CD4-positive, alpha-beta T cell treated with Interferon gamma for 1 hour (primary cell): ENCODE results near the gene TMEM190.
A peak's percentile ranks its signal among the peaks of the same experiment; 100 is the strongest.
"Not testable (repeated sequence)": the region's sequence is repeated elsewhere in the genome, so short reads cannot be mapped to it uniquely, and the experiment has no call there.

Experiments used
- DNase-seq: peaks from one replicate; pipeline ENCODE4 v3.0.0-alpha.2; 2020

Gene TMEM190

GRCh38 chr19:55376241-55376933 lies at the start of gene TMEM190:
TMEM190 (plus strand) TSS chr19:55376826; CDS start chr19:55376854, 28 bp downstream.
- DNase-seq = no peak

GRCh38 chr19:55328774-55329318 lies 47.8 kb upstream of the TMEM190 start:
- not testable (repeated sequence) for DNase-seq

GRCh38 chr19:55329791-55330190 lies 46.8 kb upstream of the TMEM190 start:
- not testable (repeated sequence) for DNase-seq

GRCh38 chr19:55333870-55334269 lies 42.8 kb upstream of the TMEM190 start:
- DNase-seq = no peak

GRCh38 chr19:55336101-55336500 lies 40.5 kb upstream of the TMEM190 start:
- no peak for DNase-seq

GRCh38 chr19:55339105-55339888 lies 37.3 kb upstream of the TMEM190 start, which contains the start of gene KMT5C:
KMT5C (plus strand) TSS chr19:55339876; CDS start chr19:55341937, 2,061 bp downstream.
- DNase-seq = peak; percentile 100

- peak; percentile 30 for DNase-seq
Measured at GRCh38 chr19:55339889-55340783, 36.5 kb upstream of the TMEM190 start.

GRCh38 chr19:55340784-55341147 lies 35.9 kb upstream of the TMEM190 start:
- no peak for DNase-seq

GRCh38 chr19:55341171-55341588 lies 35.4 kb upstream of the TMEM190 start:
- peak; percentile 52 for DNase-seq

- DNase-seq = no peak
Measured at GRCh38 chr19:55341595-55342531, 34.8 kb upstream of the TMEM190 start.

- DNase-seq = no peak
Measured at GRCh38 chr19:55344444-55344843, 32.2 kb upstream of the TMEM190 start.

GRCh38 chr19:55345101-55345817 lies 31.4 kb upstream of the TMEM190 start:
- DNase-seq = no peak

- DNase-seq = no peak
Measured at GRCh38 chr19:55345818-55346724, 30.6 kb upstream of the TMEM190 start.

- DNase-seq = no peak
Measured at GRCh38 chr19:55346725-55347441, 29.7 kb upstream of the TMEM190 start.

GRCh38 chr19:55347442-55348009 lies 29.1 kb upstream of the TMEM190 start:
- DNase-seq = no peak

- DNase-seq = no peak
Measured at GRCh38 chr19:55348317-55349034, 28.1 kb upstream of the TMEM190 start.

- DNase-seq = no peak
Measured at GRCh38 chr19:55350620-55351315, 25.9 kb upstream of the TMEM190 start.
